ENCODE results near the gene MICALL2.

The MICALL2 gene

GRCh38 chr7:1402791-1403637 lies 56.3 kb downstream of the MICALL2 start:
- no peak overlapping the region for H3K4me3 ChIP-seq (ENCODE audit: control insufficient read depth, low read depth, low read length)
- no peak for TF ChIP-seq CTCF (conservative IDR thresholded peaks at IDR 0.05; ENCODE audit: control insufficient read depth, insufficient read depth, low read depth, low read length)
- no peak for DNase-seq (ENCODE audit: low read depth)

GRCh38 chr7:1402110-1402790 lies 57.0 kb downstream of the MICALL2 start:
- no peak for DNase-seq (ENCODE audit: low read depth)
- no peak for TF ChIP-seq CTCF (conservative IDR thresholded peaks at IDR 0.05; ENCODE audit: control insufficient read depth, insufficient read depth, low read depth, low read length)
- no peak overlapping the region for H3K4me3 ChIP-seq (ENCODE audit: control insufficient read depth, low read depth, low read length)

GRCh38 chr7:1401011-1401410 lies 58.3 kb downstream of the MICALL2 start:
- TF ChIP-seq CTCF (conservative IDR thresholded peaks at IDR 0.05; ENCODE audit: control insufficient read depth, insufficient read depth, low read depth, low read length) = no peak
- DNase-seq (ENCODE audit: low read depth) = no peak
- no peak overlapping the region for H3K4me3 ChIP-seq (ENCODE audit: control insufficient read depth, low read depth, low read length)

- TF ChIP-seq CTCF (conservative IDR thresholded peaks at IDR 0.05; ENCODE audit: control insufficient read depth, insufficient read depth, low read depth, low read length) = no peak
- DNase-seq (ENCODE audit: low read depth) = no peak
- H3K4me3 ChIP-seq (ENCODE audit: control insufficient read depth, low read depth, low read length) = no peak overlapping the region
Observed at GRCh38 chr7:1400371-1400770, 58.9 kb downstream of the MICALL2 start.

GRCh38 chr7:1397491-1398327 lies 61.6 kb downstream of the MICALL2 start:
- no peak for TF ChIP-seq CTCF (conservative IDR thresholded peaks at IDR 0.05; ENCODE audit: control insufficient read depth, insufficient read depth, low read depth, low read length)
- H3K4me3 ChIP-seq (ENCODE audit: control insufficient read depth, low read depth, low read length) = no peak overlapping the region
- peak; percentile 85 for DNase-seq (ENCODE audit: low read depth)

GRCh38 chr7:1396195-1396594 lies 63.1 kb downstream of the MICALL2 start:
- no peak for TF ChIP-seq CTCF (conservative IDR thresholded peaks at IDR 0.05; ENCODE audit: control insufficient read depth, insufficient read depth, low read depth, low read length)
- no peak for DNase-seq (ENCODE audit: low read depth)
- H3K4me3 ChIP-seq (ENCODE audit: control insufficient read depth, low read depth, low read length) = no peak overlapping the region
